DMS153 (cell line): ENCODE measurements around the gene PLPP3.

Experiments used
- DNase-seq: peaks from one replicate; lab custom pipeline; 2025; lab: John Stamatoyannopoulos, UW

Gene PLPP3

DNA sequence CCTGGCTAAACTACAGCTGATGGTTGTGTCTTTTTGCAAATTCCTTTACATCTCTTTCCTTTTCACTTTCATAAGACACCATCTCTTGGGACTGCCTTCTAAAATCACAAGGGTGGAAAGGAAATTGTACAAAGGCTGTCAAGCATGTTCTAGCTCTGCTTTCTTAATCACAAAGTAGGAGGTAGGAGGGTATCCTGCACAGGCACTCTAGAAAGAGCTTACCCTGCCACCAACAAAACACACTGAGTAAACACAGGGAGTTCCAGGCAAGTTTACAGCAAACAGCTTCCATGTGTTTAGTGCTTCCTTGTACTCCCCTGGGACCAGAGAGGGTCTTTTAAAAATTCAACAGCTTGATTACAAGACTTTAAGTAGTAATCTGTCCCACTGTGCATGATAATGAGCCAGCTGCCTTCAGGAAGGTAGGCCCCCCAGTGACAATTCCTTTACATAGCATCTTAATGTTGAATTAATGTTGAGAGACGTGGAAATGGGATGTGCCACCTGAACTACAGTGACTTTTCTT, 2.4 kb downstream of the PLPP3 start:
- no peak for DNase-seq

DNA sequence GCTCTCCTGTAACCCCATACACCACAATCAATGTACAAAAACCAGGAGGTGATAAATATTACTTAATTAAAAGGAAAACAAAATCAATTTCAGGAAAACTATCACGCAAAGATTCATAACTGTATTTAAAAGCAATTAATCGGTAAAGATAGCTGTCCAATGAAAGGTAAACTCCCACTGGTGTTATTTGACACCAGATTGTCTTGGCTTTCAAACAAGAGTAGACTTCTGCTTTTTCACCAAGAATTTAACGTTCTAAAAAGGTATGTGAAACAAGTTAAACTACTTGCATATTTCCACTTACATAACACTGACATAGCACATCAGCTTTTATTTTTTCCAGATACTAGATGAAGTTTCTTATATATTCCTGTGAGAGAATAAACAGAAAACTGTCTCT, 3.5 kb downstream of the PLPP3 start:
- no peak for DNase-seq

GRCh38 chr1:56574794-56575193, 4.6 kb downstream of the PLPP3 start:
- no peak for DNase-seq

DNA sequence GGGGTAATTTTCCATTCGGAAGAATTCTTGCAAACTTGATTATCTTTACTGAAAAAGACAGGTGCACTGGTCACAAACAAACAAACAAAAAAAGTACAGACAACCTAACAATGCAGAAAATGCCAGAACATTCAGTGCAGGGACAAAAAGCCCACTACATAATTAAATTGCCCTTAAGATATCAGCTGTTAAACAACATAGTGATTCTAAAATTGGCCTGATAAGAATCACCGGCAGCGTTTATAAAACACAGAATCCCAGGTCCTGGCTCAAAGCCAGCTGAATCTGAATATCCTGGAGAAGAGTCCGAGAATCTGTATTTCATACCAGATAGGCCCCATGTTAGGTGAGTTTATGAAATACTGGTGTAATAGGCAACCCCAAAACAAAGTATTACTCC, 6.1 kb downstream of the PLPP3 start:
- no peak for DNase-seq

DNA sequence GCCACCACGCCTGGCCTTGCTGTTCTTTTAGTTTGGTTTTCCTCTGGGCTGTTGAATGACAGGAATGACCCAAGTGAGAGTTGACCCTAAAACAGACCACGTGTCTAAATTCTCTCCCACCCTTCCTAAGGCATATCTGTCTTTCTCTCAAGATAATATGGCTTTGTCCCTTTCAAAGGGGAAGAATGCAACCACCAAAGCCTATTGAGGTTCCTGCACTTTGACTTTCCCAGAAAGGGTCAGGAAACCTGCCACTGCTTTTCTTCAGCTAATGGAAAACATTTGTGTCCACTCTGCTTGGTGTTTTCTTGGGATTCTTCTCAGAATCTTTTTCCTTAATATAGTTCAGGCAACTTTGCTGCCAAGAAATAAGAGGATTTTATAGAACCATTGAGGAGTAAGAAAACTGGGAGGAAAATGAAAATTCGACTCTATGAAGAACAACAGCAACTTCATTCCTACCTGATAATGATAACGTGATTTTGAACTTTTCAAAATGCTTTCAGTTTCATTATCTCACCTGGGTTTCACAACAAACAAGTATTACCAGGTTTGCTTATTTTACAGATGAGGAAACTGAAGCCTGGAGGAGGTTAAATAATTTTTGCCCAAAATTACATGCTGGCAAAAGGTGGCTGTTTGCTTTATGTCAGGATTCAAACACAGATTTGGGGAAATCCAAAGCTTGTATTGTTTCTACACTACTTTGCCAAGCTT, 6.9 kb downstream of the PLPP3 start:
- DNase-seq, result no peak

DNA sequence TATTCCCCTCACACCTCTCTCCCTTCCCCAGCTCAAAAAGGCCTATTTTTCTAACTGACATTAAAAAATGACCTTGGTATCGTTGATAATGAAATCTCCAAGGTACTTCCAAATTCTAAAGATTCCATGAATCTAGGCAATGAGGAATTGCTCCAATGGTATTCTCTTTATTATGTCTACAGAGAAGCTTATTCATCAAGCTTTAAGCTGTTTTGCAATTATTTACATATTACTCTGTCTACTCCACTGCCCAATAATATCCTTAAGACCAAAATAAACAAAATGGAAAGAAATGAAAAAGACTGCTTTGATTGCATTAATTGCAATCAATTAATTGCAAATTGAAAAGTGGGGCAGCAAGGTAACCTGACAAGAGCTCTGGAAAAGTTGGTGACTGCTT, 7.9 kb downstream of the PLPP3 start:
- DNase-seq, result no peak

DNA sequence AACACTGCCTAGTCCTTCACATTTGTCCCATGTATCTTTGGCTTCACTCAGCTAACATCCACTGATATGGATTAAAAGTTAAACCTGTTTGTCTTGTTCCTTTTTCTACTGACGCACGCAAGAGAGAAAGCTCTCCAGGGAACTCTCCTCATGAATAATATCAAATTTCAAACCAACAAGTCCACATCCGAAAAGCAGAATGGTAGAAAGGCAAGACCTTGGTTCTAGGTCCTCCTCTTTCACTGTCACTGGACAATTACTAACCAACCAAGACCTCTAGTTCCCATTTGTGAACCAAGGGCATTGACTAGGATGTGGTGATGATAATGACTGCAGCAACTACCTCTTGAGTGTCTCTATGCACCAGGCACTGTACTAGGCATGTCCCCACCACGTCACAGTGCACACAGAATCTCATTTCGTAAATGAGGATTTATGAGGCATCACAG, 8.4 kb downstream of the PLPP3 start:
- no peak for DNase-seq

GRCh38 chr1:56569661-56570060, 9.7 kb downstream of the PLPP3 start:
- peak; percentile 33 for DNase-seq

- DNase-seq, result no peak
Observed at GRCh38 chr1:56566994-56567393, 12.4 kb downstream of the PLPP3 start.

DNA sequence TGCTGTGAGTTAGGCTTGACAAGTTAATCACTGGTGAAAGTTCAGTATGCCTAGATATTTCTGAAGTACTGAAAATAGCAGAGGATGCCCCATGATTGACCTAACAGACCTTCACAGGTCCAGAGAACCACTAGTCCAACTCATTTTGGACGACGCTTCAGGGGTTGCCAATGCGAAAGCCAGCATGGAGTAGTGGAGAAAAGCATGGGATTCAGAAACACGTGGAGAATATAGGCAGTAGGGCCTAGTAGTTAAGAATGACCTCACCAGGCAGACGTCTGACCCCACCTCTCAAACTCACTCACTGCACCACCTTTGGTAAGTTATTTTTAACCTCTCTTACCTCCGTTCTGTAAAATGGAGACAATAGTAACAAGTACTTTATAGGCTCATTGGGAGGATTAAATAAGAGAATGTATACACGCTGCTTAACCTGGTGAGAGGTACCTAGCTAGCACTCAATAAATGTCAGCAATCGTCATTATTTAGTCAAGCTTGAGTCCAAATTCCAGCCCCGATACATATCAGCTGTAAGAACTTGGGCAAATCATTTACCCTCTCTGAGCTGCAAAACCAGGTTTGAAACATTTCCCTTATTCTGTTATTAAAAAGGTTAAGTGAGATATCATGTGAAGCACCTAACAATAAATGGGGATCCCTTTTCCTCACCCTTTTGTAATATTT, 13.2 kb downstream of the PLPP3 start:
- no peak for DNase-seq

GRCh38 chr1:56564615-56565014, 14.7 kb downstream of the PLPP3 start:
- DNase-seq, result no peak

GRCh38 chr1:56563568-56563967, 15.8 kb downstream of the PLPP3 start:
- no peak for DNase-seq

DNA sequence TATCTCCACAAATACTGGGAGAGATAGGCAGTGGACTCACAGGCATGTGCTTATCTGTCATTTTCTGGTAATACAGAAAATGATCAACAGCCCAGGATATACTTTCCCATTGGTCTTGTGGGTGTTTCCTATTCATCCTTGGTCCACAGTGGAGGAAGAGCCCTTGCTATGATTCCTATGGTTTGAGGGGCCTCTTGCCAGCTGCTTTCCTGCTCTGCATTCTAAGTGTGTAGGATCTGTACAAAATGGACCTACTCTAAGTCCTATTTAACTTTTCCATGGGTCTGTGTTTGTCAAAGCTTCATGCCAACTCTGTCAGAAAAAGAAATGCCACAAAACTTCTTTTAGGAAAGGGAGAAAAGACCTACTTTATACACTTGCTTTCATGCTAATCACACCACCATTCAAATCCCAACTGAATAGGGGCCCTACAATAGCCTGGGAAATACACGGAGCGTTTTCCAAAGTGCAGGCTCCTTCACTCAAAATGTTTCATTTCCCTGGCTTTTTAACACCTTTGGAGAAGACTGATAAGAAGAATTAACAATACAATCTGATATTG, 16.4 kb downstream of the PLPP3 start:
- no peak for DNase-seq

GRCh38 chr1:56561227-56562019, 17.9 kb downstream of the PLPP3 start:
- no peak for DNase-seq

DNA sequence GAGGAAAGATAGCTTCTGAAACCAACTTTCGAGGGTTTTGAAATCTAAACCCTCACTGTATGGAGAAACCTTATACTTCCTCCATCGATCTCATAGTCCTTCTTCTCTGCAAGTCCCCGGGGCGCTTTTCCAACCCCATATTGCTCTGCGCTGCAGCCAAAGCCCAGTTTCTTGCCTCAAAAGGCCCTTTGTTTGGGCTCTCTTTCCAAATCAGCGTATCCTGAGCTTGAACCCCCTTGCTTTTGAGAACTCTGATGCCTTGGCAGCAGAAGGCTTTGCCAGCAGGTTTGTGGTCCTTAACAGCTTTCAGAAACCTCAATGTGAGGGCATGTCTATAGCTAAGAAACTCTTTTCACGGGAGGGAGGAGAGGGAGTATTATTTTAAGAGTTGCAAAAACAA, 21.6 kb downstream of the PLPP3 start:
- DNase-seq, result no peak

GRCh38 chr1:56555448-56555847, 23.9 kb downstream of the PLPP3 start:
- no peak for DNase-seq

- no peak for DNase-seq
Observed at GRCh38 chr1:56553046-56553445, 26.3 kb downstream of the PLPP3 start.

DNA sequence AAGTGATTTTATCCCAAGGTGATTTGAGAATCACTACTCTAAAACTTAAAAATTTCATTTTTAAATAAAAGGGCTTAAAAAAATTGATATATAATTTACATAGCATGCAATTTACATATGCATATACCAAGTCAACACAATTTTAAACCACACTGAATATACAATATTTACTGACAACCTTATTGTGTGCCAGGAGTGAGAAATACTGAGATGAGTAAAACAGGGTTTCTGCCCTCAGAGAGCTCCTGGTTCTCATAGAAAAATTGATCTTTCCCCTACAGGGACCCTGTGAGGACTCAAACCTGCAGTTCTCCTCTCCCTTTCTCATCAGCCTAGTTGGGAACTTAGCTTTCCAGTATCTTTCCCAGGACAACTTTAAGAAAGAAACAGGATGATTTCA, 27.0 kb downstream of the PLPP3 start:
- no peak for DNase-seq

DNA sequence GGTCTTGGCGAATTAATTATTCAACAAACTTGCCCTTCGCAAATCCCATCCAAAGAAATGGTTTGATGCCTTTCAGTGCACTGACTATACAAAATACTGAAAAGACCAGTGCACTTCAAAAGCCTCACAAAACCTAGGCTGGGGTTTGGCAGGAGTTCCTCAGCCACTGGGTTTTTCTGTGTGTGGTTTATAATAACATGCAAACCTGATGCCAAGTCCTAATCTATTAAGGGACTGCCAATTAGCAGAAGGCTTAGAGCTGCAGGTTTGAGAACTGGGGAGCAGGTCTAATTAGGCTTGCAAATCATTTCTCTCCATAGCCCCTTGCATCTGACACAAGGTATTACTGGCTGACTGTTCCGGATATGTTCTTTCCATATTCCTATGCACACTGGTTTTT, 27.7 kb downstream of the PLPP3 start:
- DNase-seq, result no peak

- DNase-seq, result no peak
Observed at GRCh38 chr1:56550859-56551188, 28.5 kb downstream of the PLPP3 start.

DNA sequence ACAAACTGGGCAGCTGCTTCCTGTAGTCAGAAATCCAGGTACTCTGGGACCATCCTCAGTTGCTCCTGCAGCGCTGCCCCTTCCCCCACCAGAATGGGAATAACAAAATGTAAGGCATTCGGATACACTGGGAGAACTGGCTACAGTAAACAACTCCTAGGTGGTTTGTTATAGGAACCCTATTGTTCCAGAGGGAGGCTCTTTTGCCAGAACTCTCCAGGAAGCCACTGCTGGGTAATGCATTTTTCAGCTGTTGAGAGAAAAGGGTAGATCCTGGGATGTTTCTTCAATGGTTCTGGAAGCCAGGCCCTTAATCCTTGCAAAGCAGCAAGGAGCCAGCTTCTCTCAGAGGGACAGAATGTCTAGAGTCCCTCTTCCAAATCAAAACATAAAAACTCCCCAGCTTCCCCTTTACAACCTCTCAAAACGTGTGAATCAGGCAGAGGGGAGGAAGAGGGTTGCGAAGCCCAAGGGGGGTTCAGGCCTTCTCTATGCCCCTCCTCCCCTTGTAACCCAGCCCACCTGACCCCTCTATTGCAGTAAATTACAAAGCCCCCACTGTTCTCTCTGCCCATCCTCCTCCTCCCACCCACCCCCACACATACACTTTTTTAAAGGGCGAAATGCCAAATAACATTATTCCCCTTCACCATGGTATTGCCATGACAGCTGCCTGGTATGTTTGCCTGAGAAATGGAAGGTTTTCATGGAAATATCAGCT, 29.1 kb downstream of the PLPP3 start:
- DNase-seq, result no peak

DNA sequence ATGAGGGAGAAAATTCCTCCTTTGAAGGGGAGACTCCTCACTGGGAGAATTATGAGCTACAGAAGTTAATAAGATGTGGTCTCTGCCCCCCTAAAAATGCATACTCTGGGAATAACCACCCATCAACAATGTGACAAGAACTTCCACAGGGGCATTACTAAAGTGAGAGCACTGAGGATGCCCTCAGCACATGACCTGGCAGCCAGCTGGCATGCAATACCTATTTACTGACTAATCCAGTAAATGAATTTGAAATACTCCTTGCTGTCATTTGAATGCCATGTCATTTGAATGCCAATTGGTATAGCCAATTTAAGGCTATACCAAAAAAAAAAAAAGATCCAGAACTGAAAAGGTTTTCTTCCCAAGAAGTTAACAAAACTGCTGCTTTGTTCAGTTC, 30.8 kb downstream of the PLPP3 start:
- no peak for DNase-seq
